ENCODE measurements around the gene TRAF5.

DNA sequence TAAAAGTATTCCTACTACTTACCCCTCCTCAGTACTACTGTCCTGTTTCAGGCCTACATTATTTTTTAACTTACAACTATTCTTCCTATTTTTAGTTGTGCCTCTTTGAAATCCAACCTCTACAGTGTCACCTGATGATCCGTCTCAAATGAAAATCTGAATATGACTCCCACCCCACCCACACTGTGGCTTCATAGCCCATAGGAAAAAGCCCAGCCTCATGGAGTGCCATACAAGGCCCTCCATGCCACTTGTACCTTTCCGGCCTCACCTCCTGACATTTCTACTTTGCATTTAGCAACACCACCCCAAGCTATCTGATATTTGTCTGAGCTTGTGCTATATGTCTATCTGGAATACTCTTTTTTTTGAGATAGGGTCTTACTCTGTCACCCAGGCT, 49.3 kb downstream of the TRAF5 start:
- TF ChIP-seq, protein P1, sequence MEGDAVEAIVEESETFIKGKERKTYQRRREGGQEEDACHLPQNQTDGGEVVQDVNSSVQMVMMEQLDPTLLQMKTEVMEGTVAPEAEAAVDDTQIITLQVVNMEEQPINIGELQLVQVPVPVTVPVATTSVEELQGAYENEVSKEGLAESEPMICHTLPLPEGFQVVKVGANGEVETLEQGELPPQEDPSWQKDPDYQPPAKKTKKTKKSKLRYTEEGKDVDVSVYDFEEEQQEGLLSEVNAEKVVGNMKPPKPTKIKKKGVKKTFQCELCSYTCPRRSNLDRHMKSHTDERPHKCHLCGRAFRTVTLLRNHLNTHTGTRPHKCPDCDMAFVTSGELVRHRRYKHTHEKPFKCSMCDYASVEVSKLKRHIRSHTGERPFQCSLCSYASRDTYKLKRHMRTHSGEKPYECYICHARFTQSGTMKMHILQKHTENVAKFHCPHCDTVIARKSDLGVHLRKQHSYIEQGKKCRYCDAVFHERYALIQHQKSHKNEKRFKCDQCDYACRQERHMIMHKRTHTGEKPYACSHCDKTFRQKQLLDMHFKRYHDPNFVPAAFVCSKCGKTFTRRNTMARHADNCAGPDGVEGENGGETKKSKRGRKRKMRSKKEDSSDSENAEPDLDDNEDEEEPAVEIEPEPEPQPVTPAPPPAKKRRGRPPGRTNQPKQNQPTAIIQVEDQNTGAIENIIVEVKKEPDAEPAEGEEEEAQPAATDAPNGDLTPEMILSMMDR (conservative IDR thresholded peaks at IDR 0.05; ENCODE audit: low read length) = no peak
- no peak for TF ChIP-seq EZH2phosphoT487 (IDR thresholded peaks at IDR 0.05; ENCODE audit: borderline replicate concordance)
